AG09319 (cell line): ENCODE results near the gene C1QTNF8.

Source experiments
- DNase-seq: peaks from one replicate; pipeline ENCODE4 v3.0.0-alpha.2; 2010; ENCODE audit warnings: low read depth; ENCODE audit errors: extremely low read depth
- CTCF ChIP-seq: IDR thresholded peaks from 2 replicates; pipeline ENCODE4 v1.5.1; 2011; ENCODE audit warnings: low read depth, mild to moderate bottlenecking, inconsistent platforms, low read length, moderate library complexity

The C1QTNF8 gene

GRCh38 chr16:1096169-1097082 is at the start of gene C1QTNF8:
Gene C1QTNF8, minus strand, starts transcription at chr16:1096244. Its CDS starts 1,322 bp downstream, at chr16:1094922.
- DNase-seq: no peak
- no peak for TF ChIP-seq CTCF

GRCh38 chr16:1145383-1146100 is 49.5 kb upstream of the C1QTNF8 start:
- no peak for TF ChIP-seq CTCF
- no peak for DNase-seq

- DNase-seq: no peak
- TF ChIP-seq CTCF: no peak
Measured at GRCh38 chr16:1144476-1145382, 48.7 kb upstream of the C1QTNF8 start.

- DNase-seq: no peak
- no peak for TF ChIP-seq CTCF
Measured at GRCh38 chr16:1143761-1144450, 47.9 kb upstream of the C1QTNF8 start.

- TF ChIP-seq CTCF: no peak
- DNase-seq: no peak
Measured at GRCh38 chr16:1142911-1143310, 46.9 kb upstream of the C1QTNF8 start.

- TF ChIP-seq CTCF: no peak
- no peak for DNase-seq
Measured at GRCh38 chr16:1141716-1142115, 45.7 kb upstream of the C1QTNF8 start.
